SIG-M5 treated with dmso at 0.1 percent for 504 hours (cell line): ENCODE results near the gene ARHGEF16.

Experiments
- DNase-seq: peaks from one replicate; lab custom pipeline; 2025; ENCODE audit not compliant: unreplicated experiment; lab: John Stamatoyannopoulos, UW

The ARHGEF16 gene

GRCh38 chr1:3466366-3467075 lies 12.1 kb downstream of the ARHGEF16 start:
- no peak for DNase-seq

- DNase-seq, result no peak
These were observed 12.9 kb downstream of the ARHGEF16 start for GRCh38 chr1:3467096-3468036.

GRCh38 chr1:3468236-3469103 lies 14.0 kb downstream of the ARHGEF16 start:
- DNase-seq, result no peak

GRCh38 chr1:3469104-3469848 lies 14.8 kb downstream of the ARHGEF16 start:
- no peak for DNase-seq

GRCh38 chr1:3469849-3470649 lies 15.6 kb downstream of the ARHGEF16 start:
- no peak for DNase-seq

GRCh38 chr1:3470650-3471355 lies 16.3 kb downstream of the ARHGEF16 start:
- DNase-seq, result no peak

DNA sequence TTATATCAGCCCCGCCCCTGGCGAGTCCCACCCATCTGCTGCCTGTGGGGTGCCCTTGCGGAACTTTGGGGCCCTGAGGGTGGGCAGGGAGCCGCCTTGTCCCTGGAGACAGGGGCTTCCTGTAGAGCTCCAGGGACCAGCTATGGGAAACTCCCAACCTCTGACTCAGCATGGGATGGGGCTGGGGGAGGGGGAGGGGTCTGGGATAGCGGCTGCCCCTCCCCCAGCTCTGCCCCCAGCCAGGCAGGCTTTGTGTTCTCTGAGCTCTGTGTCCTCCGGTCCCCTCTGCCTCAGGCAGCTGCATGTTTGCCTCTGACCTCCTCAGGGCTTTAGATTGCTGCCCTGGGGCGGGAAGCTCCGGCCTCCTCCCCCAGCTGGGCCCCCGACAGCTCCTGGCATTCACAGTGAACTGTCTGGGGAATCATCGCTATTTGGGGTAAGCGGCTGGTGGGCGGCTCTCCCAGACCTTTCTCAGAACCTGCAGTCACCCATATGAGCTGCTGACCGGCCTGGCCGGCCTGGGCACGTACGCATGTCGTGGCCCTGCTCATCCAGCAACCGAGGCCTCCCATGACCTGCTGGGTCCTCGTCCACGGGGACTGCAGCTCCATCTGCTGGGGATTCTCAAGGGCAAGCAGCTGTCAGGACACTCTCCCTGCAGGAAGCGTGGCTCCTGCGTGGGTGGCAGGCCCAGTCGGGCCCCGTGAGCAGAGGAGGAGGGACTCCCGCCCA lies 17.1 kb downstream of the ARHGEF16 start:
- no peak for DNase-seq

GRCh38 chr1:3472088-3472850 lies 17.8 kb downstream of the ARHGEF16 start:
- no peak for DNase-seq

DNA sequence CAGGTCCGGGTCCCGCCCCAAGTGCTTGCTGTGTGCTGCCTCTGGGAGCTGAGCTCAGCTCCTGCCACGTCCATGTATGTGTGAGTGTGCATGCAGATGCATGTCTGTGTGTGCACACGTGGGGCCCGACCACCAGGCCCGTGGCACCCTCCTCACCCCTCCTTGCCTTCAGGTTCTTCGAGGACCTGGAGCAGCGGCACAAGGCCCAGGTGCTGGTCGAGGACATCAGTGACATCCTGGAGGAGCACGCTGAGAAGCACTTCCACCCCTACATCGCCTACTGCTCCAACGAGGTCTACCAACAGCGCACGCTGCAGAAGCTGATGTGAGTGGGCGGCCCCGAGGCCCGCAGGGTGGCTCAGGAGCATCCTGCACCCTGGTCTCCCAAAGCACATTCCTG lies 18.4 kb downstream of the ARHGEF16 start:
- DNase-seq, result no peak

DNA sequence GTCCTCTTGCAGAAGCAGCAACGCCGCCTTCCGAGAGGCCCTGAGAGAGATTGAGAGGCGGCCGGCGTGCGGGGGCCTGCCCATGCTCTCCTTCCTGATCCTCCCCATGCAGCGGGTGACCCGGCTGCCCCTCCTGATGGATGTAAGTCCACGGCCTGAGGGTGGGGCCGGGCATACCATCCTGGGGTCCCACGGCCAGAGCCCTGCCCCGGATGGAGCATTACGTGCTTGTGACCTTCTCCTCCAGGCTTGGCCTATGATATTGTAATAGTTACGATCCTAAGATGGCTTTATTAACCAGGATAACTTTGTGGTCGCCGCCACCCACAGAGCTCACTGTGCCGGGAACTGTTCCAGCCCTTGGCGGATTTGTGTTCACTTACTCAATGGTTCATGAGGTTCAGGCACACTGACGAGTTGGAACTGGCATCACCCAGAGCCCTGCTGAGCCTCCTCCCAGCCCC lies 18.9 kb downstream of the ARHGEF16 start:
- no peak for DNase-seq

DNA sequence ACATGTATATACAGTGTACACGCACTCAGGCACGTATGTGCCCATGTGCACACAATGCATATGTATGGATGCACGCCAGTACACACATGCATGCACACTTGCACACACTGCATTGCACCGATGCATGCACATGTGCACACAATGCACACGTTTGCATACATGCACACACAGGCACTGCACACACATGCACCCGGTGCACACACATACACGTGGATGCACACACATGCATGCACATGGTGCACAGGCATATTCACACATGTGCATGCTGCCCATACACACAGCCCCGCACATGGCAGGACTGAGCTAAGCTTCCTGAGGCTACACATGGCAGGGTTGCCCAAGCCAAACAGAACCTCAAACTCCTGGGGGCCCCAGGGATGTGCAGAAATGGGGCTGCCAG lies 19.6 kb downstream of the ARHGEF16 start:
- DNase-seq, result no peak

GRCh38 chr1:3474421-3474820 lies 20.0 kb downstream of the ARHGEF16 start:
- no peak for DNase-seq

- no peak for DNase-seq
These were observed 21.5 kb downstream of the ARHGEF16 start for GRCh38 chr1:3475839-3476573.

DNA sequence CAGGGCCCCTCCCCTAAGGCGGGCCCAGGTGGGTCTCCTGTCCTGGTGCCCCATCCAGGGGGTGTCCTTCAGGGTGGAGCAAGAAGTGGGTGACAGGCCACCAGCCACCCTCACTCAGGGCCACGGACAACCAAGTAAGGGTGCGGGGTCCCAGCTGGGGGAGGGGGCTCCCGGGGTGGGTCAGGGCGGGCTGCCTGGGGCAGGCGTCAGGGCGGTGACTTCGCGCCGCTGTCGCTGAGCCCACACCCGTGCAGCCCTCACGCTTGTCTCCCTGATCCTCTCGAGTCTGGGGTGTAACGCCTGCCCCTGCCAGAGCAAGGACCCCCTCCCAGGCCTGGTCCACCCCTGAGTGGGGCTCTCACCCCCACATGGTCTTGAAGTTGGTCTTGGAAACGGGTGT lies 22.2 kb downstream of the ARHGEF16 start:
- no peak for DNase-seq

- no peak for DNase-seq
These were observed 23.0 kb downstream of the ARHGEF16 start for GRCh38 chr1:3477241-3477995.

DNA sequence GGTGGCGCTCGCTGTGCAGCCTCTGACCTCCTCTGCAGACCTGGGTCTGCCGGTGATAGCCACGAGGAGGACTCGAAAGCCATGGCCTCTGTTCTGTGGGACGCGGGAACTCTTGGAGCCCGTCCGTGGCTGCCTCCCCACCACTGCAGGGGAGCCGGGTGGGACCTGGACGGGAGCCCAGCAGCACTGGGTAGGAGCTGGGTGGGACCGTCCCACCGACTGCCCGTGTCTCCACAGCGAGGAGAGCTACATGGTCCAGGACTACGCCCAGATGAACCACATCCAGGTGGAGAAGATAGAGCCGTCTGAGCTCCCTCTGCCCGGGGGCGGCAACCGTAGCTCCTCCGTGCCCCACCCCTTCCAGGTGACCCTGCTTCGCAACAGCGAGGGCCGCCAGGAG lies 23.7 kb downstream of the ARHGEF16 start:
- no peak for DNase-seq
